Activated T-helper 1 cell treated with anti-CD3 and anti-CD28 coated beads, Interleukin-2, amount 50 U/mL, for 16 hours (primary cell): ENCODE measurements around the gene MUC20.
"Not testable (repeated sequence)": the region's sequence is repeated elsewhere in the genome, so short reads cannot be mapped to it uniquely, and the experiment has no call there.

Experiments used
- DNase-seq, 2 donors: peaks; one replicate each; pipeline ENCODE4 v3.0.0-alpha.2; 2020; ENCODE audit warnings: low read depth in 1 of 2, low spot score in 1 of 2

The MUC20 gene, protein sequence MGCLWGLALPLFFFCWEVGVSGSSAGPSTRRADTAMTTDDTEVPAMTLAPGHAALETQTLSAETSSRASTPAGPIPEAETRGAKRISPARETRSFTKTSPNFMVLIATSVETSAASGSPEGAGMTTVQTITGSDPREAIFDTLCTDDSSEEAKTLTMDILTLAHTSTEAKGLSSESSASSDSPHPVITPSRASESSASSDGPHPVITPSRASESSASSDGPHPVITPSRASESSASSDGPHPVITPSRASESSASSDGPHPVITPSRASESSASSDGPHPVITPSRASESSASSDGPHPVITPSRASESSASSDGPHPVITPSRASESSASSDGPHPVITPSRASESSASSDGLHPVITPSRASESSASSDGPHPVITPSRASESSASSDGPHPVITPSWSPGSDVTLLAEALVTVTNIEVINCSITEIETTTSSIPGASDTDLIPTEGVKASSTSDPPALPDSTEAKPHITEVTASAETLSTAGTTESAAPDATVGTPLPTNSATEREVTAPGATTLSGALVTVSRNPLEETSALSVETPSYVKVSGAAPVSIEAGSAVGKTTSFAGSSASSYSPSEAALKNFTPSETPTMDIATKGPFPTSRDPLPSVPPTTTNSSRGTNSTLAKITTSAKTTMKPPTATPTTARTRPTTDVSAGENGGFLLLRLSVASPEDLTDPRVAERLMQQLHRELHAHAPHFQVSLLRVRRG

DNA sequence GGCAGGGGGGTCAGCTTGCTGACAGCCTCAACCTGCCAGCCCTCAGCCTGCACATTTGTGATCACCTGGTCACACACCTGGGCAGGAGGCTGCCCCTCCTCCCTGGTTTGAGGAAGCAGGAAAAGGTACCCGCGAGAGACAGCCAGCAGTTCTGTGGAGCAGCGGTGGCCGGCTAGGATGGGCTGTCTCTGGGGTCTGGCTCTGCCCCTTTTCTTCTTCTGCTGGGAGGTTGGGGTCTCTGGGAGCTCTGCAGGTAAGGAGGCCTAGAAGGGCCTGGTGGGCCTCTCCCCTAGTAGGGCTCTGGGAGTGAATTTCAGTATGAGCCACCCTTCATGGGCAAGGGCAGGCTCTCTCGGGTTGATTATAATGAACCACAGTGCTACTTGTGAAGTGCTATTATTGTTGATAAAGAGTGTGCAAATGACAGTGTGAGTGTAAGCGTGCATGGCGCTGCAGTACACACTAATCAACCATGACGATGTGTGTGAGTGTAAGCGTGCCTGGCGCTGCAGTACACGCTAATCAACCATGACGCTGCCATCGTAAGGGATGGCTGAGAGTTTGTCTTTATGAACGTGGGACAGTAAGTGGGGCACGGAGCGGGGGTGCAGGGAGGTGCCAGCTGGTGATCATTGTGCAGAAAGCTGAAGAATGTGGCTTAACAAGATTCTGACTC, at the start of gene MUC20:
MUC20 (plus strand) TSS at position 148 of the 676 bp plus-strand sequence; CDS start at position 178, 30 bp downstream.
- DNase-seq: not testable (repeated sequence)

DNA sequence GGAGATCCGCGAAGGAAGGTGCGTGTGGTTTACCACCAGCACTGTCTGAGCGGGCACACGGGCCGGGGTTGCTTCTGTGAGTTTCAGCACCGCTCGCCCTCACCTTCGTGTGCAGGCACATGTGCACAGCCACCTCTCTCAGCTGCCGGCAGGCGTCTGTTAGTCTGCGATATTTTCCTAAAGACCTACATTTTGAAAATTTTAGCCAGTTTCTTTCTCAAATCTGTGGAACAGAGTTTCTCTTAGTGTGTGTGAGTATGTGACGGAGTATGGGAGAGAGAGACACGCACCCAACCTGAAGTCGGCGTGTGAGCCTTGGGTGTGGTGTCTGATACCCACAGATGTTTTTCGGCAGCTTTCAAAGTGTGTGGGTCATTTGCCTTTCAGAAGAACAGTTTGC, 49.5 kb upstream of the MUC20 start:
- not testable (repeated sequence) for DNase-seq

DNA sequence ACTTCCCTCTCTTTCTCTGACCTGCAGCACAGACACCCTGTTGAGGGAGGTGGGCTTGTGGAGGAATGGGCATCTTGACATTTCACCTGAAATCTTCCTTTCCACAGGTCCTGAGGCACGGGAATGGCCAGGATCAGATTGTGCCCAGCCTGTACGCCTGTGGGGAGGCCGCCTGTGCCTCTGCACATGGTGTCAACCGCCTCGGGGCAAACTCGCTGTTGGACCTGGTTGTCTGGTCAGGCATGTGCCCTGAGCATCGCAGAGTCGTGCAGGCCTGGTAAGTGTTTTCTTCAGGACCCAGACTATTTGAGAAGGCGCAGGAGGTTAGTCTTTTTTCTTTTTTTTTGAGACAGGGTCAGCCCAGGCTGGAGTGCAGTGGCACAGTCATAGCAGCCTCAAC, 47.1 kb upstream of the MUC20 start:
- not testable (repeated sequence) for DNase-seq

DNA sequence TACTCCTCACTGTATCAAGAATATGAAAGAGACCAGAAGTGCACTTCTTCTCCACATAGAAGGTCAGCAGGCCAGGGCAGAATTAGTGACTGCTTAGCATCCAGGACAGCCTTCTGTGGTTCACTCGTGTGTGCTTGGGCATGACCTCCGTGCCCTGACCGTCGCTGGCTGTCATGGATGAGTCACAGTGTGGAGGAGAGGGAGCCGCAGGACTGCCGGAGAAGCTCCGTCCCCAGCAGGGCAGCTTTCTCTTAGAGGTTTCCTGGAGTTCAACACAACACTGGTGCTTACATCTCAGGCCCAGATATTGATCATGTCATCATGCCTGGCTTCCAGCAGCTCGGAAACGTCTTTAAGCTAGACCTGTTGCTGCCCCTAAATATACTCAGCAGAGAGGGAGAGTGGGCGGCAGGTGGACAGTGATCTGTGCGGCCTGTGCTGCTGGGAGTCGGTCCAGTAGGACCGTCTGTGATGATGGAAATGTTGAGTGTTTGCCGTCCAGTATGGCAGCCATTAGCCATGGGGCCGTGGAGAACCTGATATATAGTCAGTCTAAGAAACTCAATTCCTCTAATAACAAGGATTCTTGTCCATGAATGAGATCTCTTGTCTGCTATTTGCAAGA, 42.3 kb upstream of the MUC20 start:
- DNase-seq: not testable (repeated sequence)

DNA sequence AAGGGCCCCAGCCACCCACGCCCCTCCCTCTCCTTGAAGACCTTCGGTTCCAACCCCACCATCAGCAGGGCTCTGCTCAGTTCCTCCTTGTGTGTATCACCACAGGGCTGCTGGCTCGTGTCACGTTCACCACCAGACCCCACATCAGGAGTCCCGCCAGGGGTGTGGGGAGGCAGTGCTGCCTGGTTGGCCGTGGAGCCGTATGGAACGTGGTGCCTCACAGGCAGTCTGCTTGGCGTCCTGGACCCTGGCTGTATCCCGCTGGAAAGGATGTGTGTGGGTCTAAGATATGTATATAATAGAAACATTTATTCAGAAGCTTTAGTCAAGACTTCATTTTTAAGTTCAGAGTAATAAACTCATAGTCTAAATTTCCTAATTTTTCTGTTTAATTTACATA, 40.1 kb upstream of the MUC20 start:
- DNase-seq: not testable (repeated sequence)

DNA sequence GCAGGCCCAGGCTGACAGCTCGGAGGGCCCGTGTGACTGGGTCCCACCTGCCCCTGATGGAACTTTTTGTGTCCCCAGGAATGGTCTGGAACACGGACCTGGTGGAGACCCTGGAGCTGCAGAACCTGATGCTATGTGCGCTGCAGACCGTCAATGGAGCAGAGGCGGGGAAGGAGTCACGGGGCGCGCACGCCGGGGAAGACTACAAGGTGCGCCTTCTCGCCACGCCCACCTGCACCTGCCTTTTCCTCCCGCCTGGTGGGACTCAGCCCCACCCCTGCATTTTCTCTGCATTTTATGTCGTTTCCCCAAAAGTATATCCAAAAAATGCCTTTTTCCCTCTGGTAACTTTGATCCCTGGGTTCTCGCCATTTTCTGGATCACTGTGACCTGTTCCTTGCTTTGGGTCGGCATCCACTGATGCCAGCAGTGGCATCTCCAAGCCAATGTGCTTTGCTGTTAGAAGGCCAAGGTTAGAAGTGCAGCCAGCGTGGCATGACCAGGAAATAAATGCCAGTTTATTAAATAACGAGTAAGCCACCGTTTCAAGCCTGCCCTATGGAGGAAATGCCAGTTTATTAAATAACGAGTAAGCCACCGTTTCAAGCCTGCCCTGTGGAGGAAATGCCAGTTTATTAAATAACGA, 39.2 kb upstream of the MUC20 start:
- DNase-seq: not testable (repeated sequence)

DNA sequence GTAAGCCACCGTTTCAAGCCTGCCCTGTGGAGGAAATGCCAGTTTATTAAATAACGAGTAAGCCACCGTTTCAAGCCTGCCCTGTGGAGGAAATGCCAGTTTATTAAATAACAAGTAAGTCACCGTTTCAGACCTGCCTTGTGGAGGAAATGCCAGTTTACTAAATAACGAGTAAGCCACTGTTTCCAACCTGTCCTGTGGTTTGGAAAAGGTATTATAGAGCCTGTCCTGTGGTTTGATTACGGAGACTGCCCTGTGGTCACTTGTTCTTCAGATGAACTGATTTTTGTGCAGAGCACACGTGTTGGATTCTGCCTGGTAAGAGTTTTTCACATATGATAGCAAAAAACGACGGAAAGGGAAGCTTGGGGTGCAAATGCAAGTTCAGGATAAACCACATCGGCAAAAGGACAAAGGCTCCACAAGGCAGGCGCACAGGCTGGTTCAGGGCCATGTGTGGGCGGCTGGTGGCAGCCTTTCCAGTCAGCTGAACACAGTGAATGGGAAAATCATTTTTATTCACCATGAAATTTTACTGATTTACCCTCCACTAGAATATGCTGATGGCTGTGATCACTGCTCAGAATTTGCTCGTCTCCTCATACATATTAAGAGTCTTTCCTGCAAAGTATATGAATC, 38.6 kb upstream of the MUC20 start:
- DNase-seq: not testable (repeated sequence)

DNA sequence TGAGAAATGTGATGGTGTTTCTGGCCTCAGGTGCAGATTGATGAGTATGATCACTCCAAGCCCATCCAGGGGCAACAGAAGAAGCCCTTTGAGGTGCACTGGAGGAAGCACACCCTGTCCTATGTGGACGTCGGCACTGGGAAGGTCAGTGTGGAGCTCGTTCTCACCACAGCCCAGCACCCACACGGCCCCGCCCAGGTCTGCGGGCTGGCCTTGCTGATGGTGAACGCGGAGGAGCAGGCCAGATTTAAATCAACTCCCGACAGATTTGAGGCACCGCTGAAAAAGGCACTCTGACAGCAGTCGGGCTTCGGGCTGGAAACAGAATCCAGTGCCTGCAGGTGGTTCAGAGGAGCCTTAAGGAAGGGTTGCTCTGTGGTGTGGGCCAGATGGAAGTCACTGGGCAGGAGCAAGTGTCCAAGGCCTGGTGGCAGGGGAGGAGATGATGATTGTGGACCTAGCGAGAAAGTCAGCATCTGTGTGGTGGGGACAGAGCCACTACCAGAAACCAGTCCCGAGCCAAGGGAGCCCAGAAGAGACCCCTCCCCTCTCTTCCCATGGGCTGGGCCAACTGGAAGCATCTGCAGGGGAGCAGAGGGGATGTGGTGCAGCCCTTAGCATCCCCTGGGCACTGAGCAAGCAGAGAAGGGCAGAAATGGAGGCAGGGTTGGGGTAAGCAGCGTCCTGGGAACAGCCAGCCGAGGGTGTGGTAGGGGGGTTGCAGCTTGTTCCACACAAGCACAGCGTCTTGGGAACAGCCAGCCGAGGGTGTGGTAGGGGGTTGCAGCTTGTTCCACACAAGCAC, 36.9 kb upstream of the MUC20 start:
- DNase-seq: not testable (repeated sequence)

DNA sequence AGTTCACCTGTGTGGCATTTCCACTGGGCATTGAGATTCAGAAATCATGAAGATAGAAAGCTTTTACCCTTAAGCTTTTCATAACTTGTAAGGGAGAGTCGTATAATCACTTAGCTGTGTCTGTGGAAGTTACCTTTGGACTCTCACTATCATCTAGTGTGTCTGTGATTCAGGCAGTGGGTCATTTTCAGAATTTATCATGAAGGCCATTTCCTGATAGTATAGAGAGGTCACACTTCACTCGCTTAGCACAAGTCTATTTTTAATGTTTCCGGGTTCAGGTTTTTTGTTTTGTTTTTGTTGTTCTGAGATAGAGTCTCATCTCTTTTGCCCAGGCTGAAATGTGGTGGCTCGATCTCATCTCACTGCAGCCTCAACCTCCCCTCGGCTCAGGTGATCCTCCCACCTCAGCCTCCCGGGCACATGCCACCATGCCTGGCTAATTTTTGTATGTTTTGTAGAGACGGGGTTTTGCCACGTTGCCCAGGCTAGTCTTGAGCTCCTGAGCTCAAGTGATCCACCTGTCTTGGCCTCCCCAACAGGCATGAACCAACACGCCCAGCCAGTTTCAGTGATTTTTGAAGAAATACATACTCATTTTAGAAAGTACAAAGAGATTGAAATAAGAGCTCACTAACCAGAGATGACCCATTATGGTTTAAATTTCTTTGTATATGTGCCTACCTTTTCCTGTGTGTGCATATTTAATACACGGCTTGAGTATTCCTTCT, 36.1 kb upstream of the MUC20 start:
- not testable (repeated sequence) for DNase-seq

DNA sequence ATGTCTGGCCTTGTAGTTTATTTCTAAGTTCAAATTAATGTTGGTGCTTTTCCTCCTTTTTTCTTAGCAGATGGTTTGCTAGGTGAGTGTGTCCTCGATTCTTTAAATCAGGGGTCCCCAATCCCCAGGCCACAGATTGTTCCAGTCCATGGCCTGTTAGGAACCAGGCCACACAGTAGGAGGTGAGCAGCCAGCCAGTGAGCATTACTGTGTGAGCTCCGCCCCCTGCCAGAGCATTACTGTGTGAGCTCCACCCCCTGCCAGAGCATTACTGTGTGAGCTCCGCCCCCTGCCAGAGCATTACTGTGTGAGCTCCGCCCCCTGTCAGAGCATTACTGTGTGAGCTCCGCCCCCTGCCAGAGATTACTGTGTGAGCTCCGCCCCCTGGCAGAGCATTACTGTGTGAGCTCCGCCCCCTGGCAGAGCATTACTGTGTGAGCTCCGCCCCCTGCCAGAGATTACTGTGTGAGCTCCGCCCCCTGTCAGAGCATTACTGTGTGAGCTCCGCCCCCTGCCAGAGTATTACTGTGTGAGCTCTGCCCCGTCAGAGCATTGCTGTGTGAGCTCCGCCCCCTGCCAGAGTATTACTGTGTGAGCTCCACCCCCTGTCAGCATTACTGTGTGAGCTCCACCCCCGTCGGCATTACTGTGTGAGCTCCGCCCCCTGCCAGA, 34.1 kb upstream of the MUC20 start:
- DNase-seq: not testable (repeated sequence)

DNA sequence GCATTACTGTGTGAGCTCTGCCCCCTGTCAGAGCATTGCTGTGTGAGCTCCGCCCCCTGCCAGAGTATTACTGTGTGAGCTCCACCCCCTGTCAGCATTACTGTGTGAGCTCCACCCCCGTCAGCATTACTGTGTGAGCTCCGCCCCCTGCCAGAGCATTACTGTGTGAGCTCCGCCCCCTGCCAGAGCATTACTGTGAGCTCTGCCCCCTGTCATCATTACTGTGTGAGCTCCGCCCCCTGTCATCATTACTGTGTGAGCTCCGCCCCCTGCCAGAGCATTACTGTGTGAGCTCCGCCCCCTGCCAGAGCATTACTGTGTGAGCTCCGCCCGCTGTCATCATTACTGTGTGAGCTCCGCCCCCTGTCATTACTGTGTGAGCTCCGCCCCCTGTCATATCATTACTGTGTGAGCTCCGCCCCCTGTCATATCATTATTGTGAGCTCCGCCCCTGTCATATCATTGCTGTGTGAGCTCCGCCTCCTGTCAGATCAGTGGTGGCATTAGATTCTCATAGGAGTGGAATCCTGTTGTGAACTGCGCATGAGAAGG, 33.5 kb upstream of the MUC20 start:
- DNase-seq: not testable (repeated sequence)

DNA sequence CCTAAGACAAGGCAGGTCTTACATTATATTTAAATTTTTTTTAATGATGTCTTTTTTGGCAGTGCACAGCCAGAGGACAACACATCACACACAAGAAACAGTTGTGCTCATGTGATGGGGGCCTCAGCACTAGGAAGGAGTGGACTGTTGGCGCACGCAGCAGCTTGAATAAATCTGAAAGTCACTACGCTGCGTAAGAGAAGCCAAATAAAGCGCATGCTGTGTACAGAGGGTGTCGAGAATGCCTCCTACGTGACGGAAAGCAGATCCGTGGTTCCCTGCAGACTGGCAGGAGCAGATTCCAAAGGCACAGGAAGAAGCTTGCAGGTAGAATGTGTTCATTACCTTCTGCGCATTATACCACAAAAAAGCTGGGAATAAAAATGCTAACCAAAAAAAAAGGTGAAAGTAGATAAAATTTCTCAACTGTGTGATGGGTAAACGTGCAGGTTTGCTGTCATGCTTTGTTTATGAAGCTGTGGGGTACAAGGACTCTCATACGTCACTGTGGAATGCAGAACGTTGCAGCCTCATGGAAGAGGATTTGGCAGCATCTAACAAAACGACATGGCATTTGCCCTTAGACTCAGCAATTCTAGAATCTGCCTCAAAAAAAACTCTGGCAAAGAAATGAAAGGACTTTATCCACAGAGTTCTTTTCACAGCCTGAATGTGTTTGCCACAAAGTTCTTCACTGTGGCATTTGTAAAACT, 32.2 kb upstream of the MUC20 start:
- not testable (repeated sequence) for DNase-seq

DNA sequence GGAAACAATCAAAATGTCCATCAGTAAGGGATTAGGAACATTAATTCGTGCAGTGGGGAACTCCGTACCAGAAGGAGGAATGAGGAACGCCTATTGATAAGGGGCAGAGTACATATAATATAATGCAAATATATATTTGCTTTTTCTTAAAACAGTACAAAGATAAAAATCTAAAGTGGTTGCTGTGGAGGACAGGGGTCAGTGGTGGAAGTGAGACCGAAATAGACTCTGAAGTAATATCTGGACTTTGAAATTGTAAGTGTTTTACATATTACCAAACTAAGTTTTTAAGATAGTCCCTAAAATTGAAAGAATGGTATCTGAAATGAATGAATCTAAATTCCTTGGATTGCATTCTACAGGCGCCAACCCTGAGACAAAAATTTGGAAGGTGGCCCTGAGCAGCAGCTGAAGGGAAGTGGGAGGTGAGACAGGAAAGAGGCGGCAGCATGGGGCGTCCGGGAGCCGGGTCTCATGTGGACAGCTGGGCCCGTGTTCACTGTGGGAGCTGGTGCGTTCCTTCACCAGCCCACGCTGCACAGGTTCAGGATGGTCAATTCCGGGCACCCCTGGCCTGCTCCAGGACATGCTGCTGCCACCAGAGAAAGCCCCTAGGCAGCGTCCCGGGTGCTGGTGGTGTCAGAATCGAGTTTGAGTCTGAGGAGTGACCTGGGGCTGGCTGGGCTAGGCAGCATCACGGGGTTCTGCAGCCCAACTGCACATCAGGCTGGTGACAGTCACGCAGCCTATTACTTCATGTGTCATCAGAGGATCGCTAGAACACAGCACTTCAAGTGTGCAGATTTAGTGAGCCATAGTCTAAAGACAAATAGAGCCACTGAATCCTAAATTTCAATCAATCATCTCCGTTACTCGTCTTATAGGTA, 31.4 kb upstream of the MUC20 start:
- not testable (repeated sequence) for DNase-seq

DNA sequence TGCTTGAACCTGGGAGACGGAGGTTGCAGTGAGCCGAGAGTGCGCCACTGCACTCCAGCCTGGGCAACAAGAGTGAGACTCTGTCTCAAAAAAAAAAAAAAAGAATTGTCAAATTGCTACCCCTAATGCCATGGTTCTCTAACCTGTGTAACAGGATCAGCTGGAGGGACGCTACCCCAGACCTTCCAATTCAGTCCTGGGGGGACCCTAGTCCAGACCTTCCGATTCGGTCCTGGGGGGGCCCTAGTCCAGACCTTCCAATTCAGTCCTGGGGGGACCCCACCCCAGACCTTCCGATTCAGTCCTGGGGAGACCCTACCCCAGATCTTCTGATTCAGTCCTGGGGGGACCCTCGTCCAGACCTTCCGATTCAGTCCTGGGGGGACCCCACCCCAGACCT, 29.8 kb upstream of the MUC20 start:
- DNase-seq: no peak

DNA sequence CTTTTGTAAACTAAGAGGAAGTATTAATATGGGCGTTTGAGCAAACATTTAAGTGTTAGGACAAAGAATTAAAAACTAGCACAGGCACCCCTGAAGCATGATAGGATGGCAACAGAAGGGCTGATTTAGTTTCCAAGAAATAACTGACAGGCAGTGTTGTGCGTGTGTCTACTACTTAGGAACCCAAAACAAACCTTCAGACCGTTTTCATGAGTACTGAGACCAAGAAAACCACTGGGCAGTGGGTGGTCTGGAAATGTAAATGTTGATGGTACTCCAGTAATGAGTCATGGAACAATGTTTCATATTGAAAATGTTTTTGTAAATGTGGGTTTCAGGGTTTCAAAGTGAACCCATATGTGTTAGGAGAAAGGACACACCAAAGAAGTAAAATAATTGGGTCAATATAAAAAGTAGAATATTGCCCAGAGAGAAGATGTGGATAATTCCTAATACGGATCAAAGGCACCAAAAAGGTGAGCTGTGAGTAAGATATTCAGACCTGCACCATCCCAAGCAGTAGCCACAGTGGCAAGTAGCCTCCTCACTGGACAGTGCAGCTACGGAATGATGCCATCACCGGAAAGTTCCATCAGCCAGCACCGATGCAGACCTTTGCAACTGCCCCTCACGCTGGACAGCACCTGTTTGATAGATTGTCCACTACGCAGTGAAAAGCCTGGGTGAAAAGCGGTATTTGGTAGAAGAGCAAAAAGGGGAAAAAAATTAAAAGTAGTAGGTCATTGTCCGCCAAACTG, 29.0 kb upstream of the MUC20 start:
- not testable (repeated sequence) for DNase-seq

DNA sequence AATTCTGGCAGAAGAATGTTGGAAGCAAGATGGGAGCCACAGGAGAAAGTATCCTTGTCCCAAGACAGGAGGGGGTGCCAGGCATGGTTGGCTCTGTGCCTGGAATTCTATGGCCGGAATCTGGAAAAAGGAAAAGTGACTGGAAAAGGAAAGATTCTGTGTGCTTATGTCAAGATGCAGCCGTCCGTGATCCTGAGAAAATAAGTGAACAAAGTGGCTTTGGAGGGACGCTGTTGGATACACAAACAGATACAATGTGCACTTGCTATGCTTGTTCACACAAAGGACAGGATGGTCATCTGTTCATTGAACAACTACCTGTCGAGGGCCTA, 28.5 kb upstream of the MUC20 start:
- no peak for DNase-seq
